ENCODE results near the gene YWHAH. TPM values are rescaled to one million over a fixed set of nuclear protein-coding genes. Genes with fewer than 3 reads are reported as not detected.
A peak's percentile ranks its signal among the peaks of the same experiment; 100 is the strongest.

Gene YWHAH
- total and polyA plus RNA-seq, 2 of the 8 experiments (the other 6 are each of a cell fraction or from before 2014, with no cell fraction given) = 146 to 247 TPM

GRCh38 chr22:31970490-31971444 is 26.4 kb downstream of the YWHAH start (continued):
- peak; percentile 21; the same call in 1 of the 2 replicates for TF ChIP-seq E2F6 (IDR thresholded peaks at IDR 0.05)

Measured in H1 (cell line).